Activated naive CD8-positive, alpha-beta T cell treated with anti-CD3 and anti-CD28 coated beads for 36 hours (primary cell): ENCODE results near the gene PPA1. TPM values are rescaled to one million over a fixed set of nuclear protein-coding genes. Genes with fewer than 3 reads are reported as not detected.
"Not testable (repeated sequence)": the region's sequence is repeated elsewhere in the genome, so short reads cannot be mapped to it uniquely, and the experiment has no call there.

Experiments used
- DNase-seq: peaks from one replicate; pipeline ENCODE4 v3.0.0; 2021
- H3K27ac Mint-ChIP-seq: one replicate; pipeline ENCODE4 v1.8.0; 2022; ENCODE audit warnings: mild to moderate bottlenecking, moderate library complexity, mixed read lengths
- H3K27me3 Mint-ChIP-seq: one replicate; pipeline ENCODE4 v1.8.0; 2022; ENCODE audit warnings: mild to moderate bottlenecking, mixed read lengths
- H3K36me3 Mint-ChIP-seq: one replicate; pipeline ENCODE4 v1.8.0; 2021; ENCODE audit warnings: mild to moderate bottlenecking, mixed read lengths
- H3K4me1 Mint-ChIP-seq: one replicate; pipeline ENCODE4 v1.8.0; 2021; ENCODE audit warnings: mixed read lengths
- H3K4me3 Mint-ChIP-seq: one replicate; pipeline ENCODE4 v1.8.0; 2022; ENCODE audit warnings: mild to moderate bottlenecking, moderate library complexity, mixed read lengths
- H3K9me3 Mint-ChIP-seq: one replicate; pipeline ENCODE4 v1.8.0; 2022; ENCODE audit warnings: mixed read lengths
- total RNA-seq, 2 experiments: library from RNA; stranded (reverse); gene quantifications; one replicate each; pipeline ENCODE4 v1.2.3, GENCODE V29; 2021

The PPA1 gene
- total RNA-seq, 2 experiments from 2014 or later = 388 to 397 TPM

- peaks cover 4% of the 10 kb centered on the region for H3K4me1 Mint-ChIP-seq
- no peak overlapping the region for H3K4me3 Mint-ChIP-seq
- H3K27me3 Mint-ChIP-seq = peaks cover 39% of the 10 kb centered on the region
- no peak overlapping the region for H3K27ac Mint-ChIP-seq
- H3K9me3 Mint-ChIP-seq = peaks cover 4% of the 10 kb centered on the region
- no peaks in the 10 kb centered on the region for H3K36me3 Mint-ChIP-seq
- DNase-seq = no peak
Observed at GRCh38 chr10:70260734-70261133, 27.5 kb upstream of the PPA1 start.

- peaks cover 7% of the 10 kb centered on the region for H3K4me1 Mint-ChIP-seq
- DNase-seq = no peak
- no peak overlapping the region for H3K27ac Mint-ChIP-seq
- H3K27me3 Mint-ChIP-seq = peaks cover 44% of the 10 kb centered on the region
- H3K36me3 Mint-ChIP-seq = no peaks in the 10 kb centered on the region
- H3K9me3 Mint-ChIP-seq = peaks cover 4% of the 10 kb centered on the region
- H3K4me3 Mint-ChIP-seq = no peak overlapping the region
Observed at GRCh38 chr10:70260259-70260658, 27.0 kb upstream of the PPA1 start.

GRCh38 chr10:70258216-70258615, 25.0 kb upstream of the PPA1 start:
- no peaks in the 10 kb centered on the region for H3K36me3 Mint-ChIP-seq
- H3K27me3 Mint-ChIP-seq = peaks cover 56% of the 10 kb centered on the region
- DNase-seq = no peak
- H3K4me3 Mint-ChIP-seq = no peak overlapping the region
- H3K9me3 Mint-ChIP-seq = peaks cover 4% of the 10 kb centered on the region
- H3K27ac Mint-ChIP-seq = no peak overlapping the region
- peaks cover 7% of the 10 kb centered on the region for H3K4me1 Mint-ChIP-seq

- H3K27me3 Mint-ChIP-seq = peaks cover 58% of the 10 kb centered on the region
- not testable (repeated sequence) for DNase-seq, H3K9me3 Mint-ChIP-seq, H3K4me3 Mint-ChIP-seq, H3K4me1 Mint-ChIP-seq, H3K27ac Mint-ChIP-seq, H3K36me3 Mint-ChIP-seq
Observed at GRCh38 chr10:70257816-70258215, 24.6 kb upstream of the PPA1 start.

GRCh38 chr10:70256463-70256862, 23.2 kb upstream of the PPA1 start:
- Mint-ChIP-seq H3K4me3 (no peak overlapping the region), H3K27me3 (peaks cover 57% of the 10 kb centered on the region), H3K9me3 (peaks cover 4% of the 10 kb centered on the region), H3K4me1 (peaks cover 7% of the 10 kb centered on the region), H3K27ac (no peak overlapping the region), H3K36me3 (no peaks in the 10 kb centered on the region)
- no peak for DNase-seq

GRCh38 chr10:70255329-70256299, 22.4 kb upstream of the PPA1 start:
- DNase-seq = peak; percentile 19
- Mint-ChIP-seq H3K4me1 (peaks cover 7% of the 10 kb centered on the region), H3K27ac (no peak overlapping the region), H3K36me3 (no peaks in the 10 kb centered on the region), H3K9me3 (no peaks in the 10 kb centered on the region), H3K4me3 (peak overlapping the region; percentile 58), H3K27me3 (peaks cover 60% of the 10 kb centered on the region)

GRCh38 chr10:70254778-70255328, 21.6 kb upstream of the PPA1 start:
- no peak overlapping the region for H3K4me3 Mint-ChIP-seq
- peaks cover 7% of the 10 kb centered on the region for H3K4me1 Mint-ChIP-seq
- peaks cover 65% of the 10 kb centered on the region for H3K27me3 Mint-ChIP-seq
- H3K9me3 Mint-ChIP-seq = no peaks in the 10 kb centered on the region
- no peak overlapping the region for H3K27ac Mint-ChIP-seq
- no peak for DNase-seq
- H3K36me3 Mint-ChIP-seq = no peaks in the 10 kb centered on the region

- Mint-ChIP-seq H3K27me3 (peaks cover 63% of the 10 kb centered on the region), H3K36me3 (no peaks in the 10 kb centered on the region), H3K27ac (no peak overlapping the region), H3K4me1 (peaks cover 7% of the 10 kb centered on the region), H3K4me3 (no peak overlapping the region), H3K9me3 (no peaks in the 10 kb centered on the region)
- no peak for DNase-seq
Observed at GRCh38 chr10:70253878-70254765, 20.9 kb upstream of the PPA1 start.

GRCh38 chr10:70250961-70251680, 17.9 kb upstream of the PPA1 start:
- peaks cover 39% of the 10 kb centered on the region for H3K27me3 Mint-ChIP-seq
- no peak overlapping the region for H3K27ac Mint-ChIP-seq
- DNase-seq = no peak
- H3K36me3 Mint-ChIP-seq = no peaks in the 10 kb centered on the region
- no peak overlapping the region for H3K4me3 Mint-ChIP-seq
- no peaks in the 10 kb centered on the region for H3K9me3 Mint-ChIP-seq
- H3K4me1 Mint-ChIP-seq = peaks cover 5% of the 10 kb centered on the region

GRCh38 chr10:70247360-70247759, 14.1 kb upstream of the PPA1 start:
- H3K36me3 Mint-ChIP-seq = no peaks in the 10 kb centered on the region
- DNase-seq = no peak

GRCh38 chr10:70241081-70241480, 7.9 kb upstream of the PPA1 start:
- no peaks in the 10 kb centered on the region for H3K4me1 Mint-ChIP-seq
- no peaks in the 10 kb centered on the region for H3K27me3 Mint-ChIP-seq
- DNase-seq = no peak
- H3K9me3 Mint-ChIP-seq = no peaks in the 10 kb centered on the region
- no peaks in the 10 kb centered on the region for H3K36me3 Mint-ChIP-seq
- no peak overlapping the region for H3K27ac Mint-ChIP-seq
- H3K4me3 Mint-ChIP-seq = no peak overlapping the region

More at GRCh38 chr10:70247360-70247759, 14.1 kb upstream of the PPA1 start:
- Mint-ChIP-seq H3K4me1 (no peaks in the 10 kb centered on the region), H3K9me3 (no peaks in the 10 kb centered on the region), H3K27me3 (peaks cover 10% of the 10 kb centered on the region), H3K27ac (no peak overlapping the region), H3K4me3 (no peak overlapping the region)

GRCh38 chr10:70239986-70240385, 6.8 kb upstream of the PPA1 start:
- H3K4me1 Mint-ChIP-seq, H3K9me3 Mint-ChIP-seq, H3K4me3 Mint-ChIP-seq, DNase-seq, H3K27me3 Mint-ChIP-seq, H3K36me3 Mint-ChIP-seq, H3K27ac Mint-ChIP-seq: not testable (repeated sequence)

- H3K4me1 Mint-ChIP-seq, DNase-seq, H3K9me3 Mint-ChIP-seq, H3K27me3 Mint-ChIP-seq, H3K36me3 Mint-ChIP-seq, H3K4me3 Mint-ChIP-seq: not testable (repeated sequence)
- H3K27ac Mint-ChIP-seq = peak overlapping the region; percentile 11
Observed at GRCh38 chr10:70239077-70239976, 6.1 kb upstream of the PPA1 start.
